Peyer's patch (tissue), 4 donors: ENCODE data around the gene PPT2. TPM values are rescaled to one million over a fixed set of nuclear protein-coding genes. Genes with fewer than 3 reads are reported as not detected.
"Not testable (repeated sequence)": the region's sequence is repeated elsewhere in the genome, so short reads cannot be mapped to it uniquely, and the experiment has no call there.

Experiments
- DNase-seq, 3 donors: peaks; one replicate each; pipeline ENCODE4 v3.0.0-alpha.2; 2017 to 2019
- H3K27ac ChIP-seq, 4 donors: fragments of 200-600 bp; sonication (generic); one replicate each; pipeline ENCODE4 v1.5.1; 2016 to 2019
- H3K27me3 ChIP-seq, 2 donors: fragments of 200-600 bp; sonication (generic); one replicate each; pipeline ENCODE4 v1.5.1; 2019
- H3K36me3 ChIP-seq, 3 donors: fragments of 200-600 bp; sonication (generic); one replicate each; pipeline ENCODE4 v1.5.1; 2016 to 2019
- H3K4me1 ChIP-seq, 4 donors: fragments of 200-600 bp; sonication (generic); one replicate each; pipeline ENCODE4 v1.5.1; 2016 to 2019
- H3K4me3 ChIP-seq, 4 donors: fragments of 200-600 bp; sonication (generic); 1 replicate in 3 of 4; 2 replicates in 1 of 4; pipeline ENCODE4 v1.5.1; 2016 to 2019; ENCODE audit warnings: mild to moderate bottlenecking in 1 of 4
- H3K9me3 ChIP-seq, 4 donors: fragments of 200-600 bp; sonication (generic); one replicate each; pipeline ENCODE4 v1.5.1; 2016 to 2019; ENCODE audit warnings: mild to moderate bottlenecking in 1 of 4
- POLR2A ChIP-seq, 2 donors: fragments of 450-650 bp; IDR thresholded peaks; one replicate each; pipeline ENCODE4 v1.5.1; 2017; ENCODE audit warnings: antibody characterized with exemption in 2 of 2, mild to moderate bottlenecking in 2 of 2, moderate library complexity in 2 of 2
- total RNA-seq, 4 donors: library from RNA; depleted of rRNA; stranded (reverse); fragments of >200 nt; gene quantifications; one replicate each; pipeline ENCODE4 v1.1.0, GENCODE V29; 2016
- TF ChIP-seq, protein P1 (sequence below), 6 experiments: fragments of 450-650 bp in 4 of 6; fragments of 200-600 bp in 2 of 6; sonication (generic) in 1 of 6; IDR thresholded peaks; one replicate each; pipeline ENCODE4 v1.5.1; 2017 to 2019; ENCODE audit warnings: antibody characterized with exemption in 6 of 6, mild to moderate bottlenecking in 3 of 6, moderate library complexity in 1 of 6

The PPT2 gene
- total RNA-seq, 4 donors from 2014 or later, result 7.4 to 121 (median 26.9) TPM

DNA sequence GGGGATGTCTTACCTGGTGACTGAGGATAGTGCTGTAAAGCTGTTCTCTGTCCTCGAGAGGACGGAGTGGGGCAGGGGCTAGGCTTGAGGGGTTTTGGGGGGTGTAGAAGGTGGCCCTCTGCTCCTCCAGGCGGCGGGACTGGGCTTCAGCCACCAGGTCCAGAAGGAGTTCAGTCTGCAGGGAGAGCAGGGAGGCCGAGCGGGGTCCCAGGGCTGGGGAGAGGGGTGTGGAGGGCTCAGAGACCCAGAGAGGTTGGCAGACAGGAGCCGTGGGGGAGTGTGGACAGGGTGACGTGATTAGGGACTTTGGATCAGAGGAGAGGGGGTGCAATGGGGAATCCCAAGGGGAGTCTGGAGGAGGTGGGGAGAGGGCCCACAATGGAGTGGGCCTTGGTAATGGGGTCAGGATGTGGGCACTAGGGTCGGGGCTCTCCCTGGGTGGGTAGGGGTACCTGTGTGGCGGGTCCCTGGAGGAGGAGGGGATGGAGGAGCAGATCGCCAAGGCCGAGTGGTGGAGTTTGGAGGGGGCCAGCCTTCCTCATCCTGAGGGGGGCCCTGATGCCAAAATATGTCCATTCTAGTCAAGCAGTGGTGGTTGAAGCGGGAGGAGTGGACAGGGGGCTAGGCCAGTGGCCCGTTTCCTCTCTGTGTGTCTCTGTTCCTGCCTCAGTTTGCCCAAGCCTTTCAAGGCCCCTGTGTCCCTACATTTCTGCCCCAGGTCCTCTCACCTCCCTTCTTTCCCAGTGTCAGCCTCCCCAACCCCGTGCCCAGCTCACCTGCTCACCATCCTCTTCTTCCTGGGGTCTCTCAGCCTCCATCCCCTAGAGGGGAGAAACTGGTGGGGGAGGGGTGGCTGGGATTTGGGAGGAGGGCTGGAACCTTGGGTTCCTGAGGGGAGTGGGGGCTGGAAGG, 38.0 kb downstream of the PPT2 start:
- Histone ChIP-seq H3K4me1 (peaks cover 3 to 57% (median 12%) of the 10 kb centered on the region in 4 donors), H3K9me3 (no peaks in the 10 kb centered on the region), H3K4me3 (peak overlapping the region; percentile 51 to 92 (median 69)), H3K27me3 (no peaks in the 10 kb centered on the region), H3K36me3 (peaks cover 0 to 10% (median 0%) of the 10 kb centered on the region in 3 donors), H3K27ac (peak overlapping the region; percentile 90 to 98 (median 94))
- no peak for DNase-seq
- TF ChIP-seq POLR2A (IDR thresholded peaks at IDR 0.05), result no peak
- TF ChIP-seq, protein P1, sequence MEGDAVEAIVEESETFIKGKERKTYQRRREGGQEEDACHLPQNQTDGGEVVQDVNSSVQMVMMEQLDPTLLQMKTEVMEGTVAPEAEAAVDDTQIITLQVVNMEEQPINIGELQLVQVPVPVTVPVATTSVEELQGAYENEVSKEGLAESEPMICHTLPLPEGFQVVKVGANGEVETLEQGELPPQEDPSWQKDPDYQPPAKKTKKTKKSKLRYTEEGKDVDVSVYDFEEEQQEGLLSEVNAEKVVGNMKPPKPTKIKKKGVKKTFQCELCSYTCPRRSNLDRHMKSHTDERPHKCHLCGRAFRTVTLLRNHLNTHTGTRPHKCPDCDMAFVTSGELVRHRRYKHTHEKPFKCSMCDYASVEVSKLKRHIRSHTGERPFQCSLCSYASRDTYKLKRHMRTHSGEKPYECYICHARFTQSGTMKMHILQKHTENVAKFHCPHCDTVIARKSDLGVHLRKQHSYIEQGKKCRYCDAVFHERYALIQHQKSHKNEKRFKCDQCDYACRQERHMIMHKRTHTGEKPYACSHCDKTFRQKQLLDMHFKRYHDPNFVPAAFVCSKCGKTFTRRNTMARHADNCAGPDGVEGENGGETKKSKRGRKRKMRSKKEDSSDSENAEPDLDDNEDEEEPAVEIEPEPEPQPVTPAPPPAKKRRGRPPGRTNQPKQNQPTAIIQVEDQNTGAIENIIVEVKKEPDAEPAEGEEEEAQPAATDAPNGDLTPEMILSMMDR (IDR thresholded peaks at IDR 0.05), result no peak

DNA sequence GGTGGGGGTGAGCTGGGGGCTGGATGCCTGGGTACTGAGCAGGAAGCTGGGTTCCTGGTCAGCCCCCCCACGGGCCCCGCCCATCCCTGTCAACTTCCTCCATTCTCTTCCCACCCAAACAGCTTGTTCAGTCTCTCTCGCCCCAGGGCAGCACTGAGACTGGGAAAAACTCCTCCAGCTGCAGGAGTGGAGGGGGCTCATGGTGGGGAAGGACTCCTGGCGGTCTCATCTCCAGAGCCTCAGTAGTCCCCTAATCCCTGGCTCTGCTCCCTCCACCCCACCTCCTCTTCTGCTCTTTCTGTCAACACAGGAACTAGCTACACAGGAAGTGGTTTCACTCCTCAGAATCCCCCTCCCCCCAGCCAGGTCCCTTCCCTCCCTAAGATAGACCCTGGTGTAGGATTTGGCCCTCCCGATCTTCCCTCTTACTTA, 38.7 kb downstream of the PPT2 start, which contains the start of gene GPSM3:
Gene GPSM3 (minus strand): TSS at position 36 of the 432 bp plus-strand sequence. CDS start 130 bp downstream, outside the sequence.
- H3K4me3 ChIP-seq, result peak within 1 kb of the TSS; percentile 51 to 92 (median 69)
- peaks cover 3 to 55% (median 12%) of the 10 kb centered on the region in 4 donors for H3K4me1 ChIP-seq
- TF ChIP-seq, protein P1 (IDR thresholded peaks at IDR 0.05), result no peak
- TF ChIP-seq POLR2A (IDR thresholded peaks at IDR 0.05), result peak in 1 of 2 donors; percentile 27
- peak; percentile 70 to 91 (median 86) for DNase-seq
- H3K36me3 ChIP-seq, result peaks cover 0 to 4% (median 0%) of the 10 kb centered on the region in 3 donors
- no peaks in the 10 kb centered on the region for H3K9me3 ChIP-seq
- no peaks in the 10 kb centered on the region for H3K27me3 ChIP-seq
- H3K27ac ChIP-seq, result peak within 1 kb of the TSS; percentile 90 to 98 (median 94)

DNA sequence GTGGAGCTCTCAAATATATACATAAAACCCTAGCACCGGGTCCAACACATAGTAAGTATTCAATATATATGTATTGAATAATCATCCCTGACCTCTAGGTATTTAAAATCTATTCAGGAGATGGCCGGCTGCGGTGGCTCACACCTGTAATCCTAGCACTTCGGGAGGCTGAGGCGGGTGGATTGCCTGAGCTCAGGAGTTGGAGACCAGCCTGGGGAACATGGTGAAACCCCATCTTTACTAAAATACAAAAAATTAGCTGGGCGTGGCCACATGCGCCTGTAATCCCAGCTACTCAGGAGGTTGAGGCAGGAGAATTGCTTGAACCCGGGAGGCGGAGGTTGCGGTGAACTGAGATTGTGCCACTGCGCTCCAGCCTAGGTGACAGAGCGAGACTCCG, 39.2 kb downstream of the PPT2 start:
- H3K4me3 ChIP-seq, result peak overlapping the region; percentile 51 to 92 (median 69)
- H3K27ac ChIP-seq, result peak overlapping the region; percentile 90 to 98 (median 94)
- H3K9me3 ChIP-seq, H3K36me3 ChIP-seq, H3K27me3 ChIP-seq, DNase-seq: not testable (repeated sequence)
- peaks cover 3 to 51% (median 12%) of the 10 kb centered on the region in 4 donors for H3K4me1 ChIP-seq

DNA sequence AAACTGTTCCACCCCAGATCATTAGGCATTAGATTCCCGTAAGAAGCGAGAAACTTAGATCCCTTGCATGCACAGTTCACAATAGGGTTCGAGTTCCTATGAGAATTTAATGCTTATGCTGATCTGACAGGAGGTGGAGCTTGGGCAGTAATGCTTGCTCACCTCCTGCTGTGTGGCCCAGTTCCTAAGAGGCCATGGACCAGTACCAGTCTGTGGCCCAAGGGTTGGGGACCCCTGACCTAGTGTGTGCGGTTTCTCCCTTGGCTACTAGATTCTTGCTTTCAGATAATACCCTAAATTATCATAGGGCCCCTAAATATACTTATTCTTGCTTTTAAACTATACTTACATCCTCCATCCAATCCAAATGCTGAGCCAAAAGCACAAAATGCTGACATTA, 40.4 kb downstream of the PPT2 start:
- H3K4me1 ChIP-seq, result peaks cover 3 to 40% (median 8%) of the 10 kb centered on the region in 4 donors
- no peaks in the 10 kb centered on the region for H3K36me3 ChIP-seq
- TF ChIP-seq, protein P1 (IDR thresholded peaks at IDR 0.05), result no peak
- no peak for TF ChIP-seq POLR2A (IDR thresholded peaks at IDR 0.05)
- H3K27me3 ChIP-seq, result no peaks in the 10 kb centered on the region
- H3K27ac ChIP-seq, result peak overlapping the region in 3 of 4 donors; percentile 80 to 98 (median 94)
- no peak overlapping the region for H3K4me3 ChIP-seq
- no peaks in the 10 kb centered on the region for H3K9me3 ChIP-seq
- no peak for DNase-seq

DNA sequence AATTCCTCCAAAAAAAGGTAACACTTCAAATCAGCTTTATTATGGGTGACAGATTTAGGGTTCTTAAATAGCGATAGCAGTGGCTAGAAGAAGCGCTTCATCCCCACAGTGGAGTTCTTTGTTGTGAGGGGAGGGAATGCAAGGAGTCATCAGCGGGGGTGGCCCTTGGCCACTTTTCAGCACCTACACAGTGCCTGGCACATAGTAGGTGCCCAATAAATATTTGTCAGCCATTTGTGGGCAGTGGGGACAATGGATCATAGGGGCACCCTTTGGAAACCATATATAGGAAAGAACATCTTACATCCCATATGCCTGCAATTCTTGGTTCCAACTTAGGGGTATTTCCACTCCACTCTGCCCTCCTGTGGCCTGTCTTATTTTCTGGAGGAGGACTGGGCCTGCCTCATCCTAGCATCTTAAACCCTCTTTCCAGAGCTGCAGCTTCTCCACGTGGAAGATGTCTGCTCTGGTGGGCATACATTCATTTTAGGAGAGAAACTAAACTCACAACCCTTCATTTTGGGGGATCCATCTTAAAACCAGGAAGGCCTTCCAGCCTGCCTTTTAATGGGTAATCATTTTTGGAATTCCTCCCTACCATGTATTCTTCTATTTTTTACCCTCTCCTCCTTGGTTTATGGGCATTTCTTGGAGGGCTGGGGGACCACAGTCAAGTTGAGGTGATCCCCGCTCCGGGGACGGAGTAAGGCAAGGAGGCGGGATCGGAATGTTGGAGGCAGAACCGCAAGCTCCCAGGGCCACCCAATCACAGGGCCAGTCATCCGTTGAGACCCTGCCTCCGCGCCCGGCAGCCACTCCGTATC, 41.1 kb downstream of the PPT2 start:
- peak in 1 of 3 donors; percentile 40 for DNase-seq
- Histone ChIP-seq H3K4me1 (peaks cover 3 to 40% (median 8%) of the 10 kb centered on the region in 4 donors), H3K27me3 (no peaks in the 10 kb centered on the region), H3K4me3 (peak overlapping the region; percentile 44 to 80 (median 62)), H3K27ac (peak overlapping the region; percentile 80 to 98 (median 91)), H3K9me3 (no peaks in the 10 kb centered on the region), H3K36me3 (no peaks in the 10 kb centered on the region)
- TF ChIP-seq, protein P1 (IDR thresholded peaks at IDR 0.05), result peak in 5 of 6 experiments; percentile 4 to 77 (median 70)
- TF ChIP-seq POLR2A (IDR thresholded peaks at IDR 0.05), result peak; percentile 48 to 82
